ENCODE measurements around the gene FGFR2.

The FGFR2 gene

DNA sequence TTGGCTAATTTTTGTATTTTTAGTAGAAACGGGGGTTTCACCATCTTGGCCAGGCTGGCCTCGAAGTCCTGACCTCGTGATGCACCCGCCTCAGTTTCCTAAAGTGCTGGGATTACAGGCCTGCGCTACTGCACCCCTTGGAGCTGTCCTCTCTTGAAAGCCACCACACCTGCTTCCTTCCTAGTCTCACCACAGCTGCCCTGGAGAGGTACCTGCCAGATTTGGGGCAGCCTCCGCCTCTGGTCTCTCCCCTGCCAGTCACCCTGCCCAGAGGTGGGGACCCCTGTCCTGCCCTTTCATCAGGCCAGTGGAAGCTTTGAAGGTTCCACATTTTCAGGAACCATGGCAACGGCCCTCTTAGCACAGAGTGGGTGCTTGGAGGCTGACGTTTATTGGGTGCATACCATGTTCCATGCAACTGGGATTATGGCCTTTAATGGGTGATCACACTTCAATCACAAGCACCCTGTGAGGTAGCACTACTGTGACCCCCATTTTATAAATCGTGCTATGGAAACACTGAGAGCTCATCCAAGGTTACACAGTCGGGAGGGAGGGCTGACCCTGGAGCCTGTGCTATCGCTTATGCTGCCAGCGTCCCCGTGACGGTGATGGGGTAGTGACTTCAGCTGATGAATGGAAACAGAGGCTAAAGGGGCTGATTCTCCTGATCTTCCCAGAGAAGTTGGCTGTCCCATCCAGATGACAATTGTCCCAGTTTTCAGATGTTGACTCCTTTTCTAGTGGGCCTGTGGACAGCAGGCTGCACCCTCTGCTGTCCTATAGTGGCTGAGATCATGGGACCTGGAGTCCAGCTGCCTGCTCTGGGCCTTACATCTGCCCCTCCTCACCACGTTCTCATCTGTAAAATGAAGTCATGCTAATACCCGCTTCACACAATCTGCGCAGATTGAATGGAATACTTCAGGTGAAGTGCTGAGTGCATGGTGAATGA, 11.5 kb upstream of the FGFR2 start:
- DNase-seq: no peak

DNA sequence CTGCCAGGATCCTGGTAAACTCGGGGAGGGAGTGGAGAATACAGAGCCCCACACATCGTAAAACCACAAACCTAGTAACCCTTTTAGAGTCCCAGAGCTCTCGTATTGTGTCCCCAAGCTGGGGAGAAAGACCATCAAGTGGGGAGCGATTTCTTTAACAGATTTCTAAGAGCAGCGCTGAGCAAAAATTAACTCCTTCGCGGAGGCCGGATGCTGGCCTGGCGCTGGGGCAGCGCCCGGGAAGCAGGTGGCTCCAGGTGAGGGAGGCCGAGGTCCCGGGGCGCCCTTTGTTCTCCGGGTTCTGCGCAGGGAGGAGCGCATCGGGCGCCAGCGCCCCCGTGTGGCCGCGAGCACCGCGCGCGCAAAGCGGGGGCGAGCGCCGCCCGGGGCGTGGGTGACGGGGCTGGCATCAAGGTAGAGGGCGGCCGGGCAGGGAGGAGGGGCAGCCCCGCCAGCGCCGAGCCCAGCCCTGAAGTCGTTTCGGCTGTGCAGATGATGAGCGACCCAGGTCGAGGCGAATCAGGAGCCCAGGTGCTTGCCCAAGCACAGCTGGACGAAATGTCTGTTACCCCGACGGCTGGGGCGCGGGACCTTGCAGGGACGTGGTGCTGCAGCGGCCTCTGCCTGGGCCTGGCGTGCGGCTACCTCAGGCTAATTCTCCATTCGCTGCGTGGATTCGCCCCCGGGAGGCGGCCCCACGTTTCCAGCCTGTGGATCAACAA, 10.4 kb upstream of the FGFR2 start:
- DNase-seq: peak; percentile 3

DNA sequence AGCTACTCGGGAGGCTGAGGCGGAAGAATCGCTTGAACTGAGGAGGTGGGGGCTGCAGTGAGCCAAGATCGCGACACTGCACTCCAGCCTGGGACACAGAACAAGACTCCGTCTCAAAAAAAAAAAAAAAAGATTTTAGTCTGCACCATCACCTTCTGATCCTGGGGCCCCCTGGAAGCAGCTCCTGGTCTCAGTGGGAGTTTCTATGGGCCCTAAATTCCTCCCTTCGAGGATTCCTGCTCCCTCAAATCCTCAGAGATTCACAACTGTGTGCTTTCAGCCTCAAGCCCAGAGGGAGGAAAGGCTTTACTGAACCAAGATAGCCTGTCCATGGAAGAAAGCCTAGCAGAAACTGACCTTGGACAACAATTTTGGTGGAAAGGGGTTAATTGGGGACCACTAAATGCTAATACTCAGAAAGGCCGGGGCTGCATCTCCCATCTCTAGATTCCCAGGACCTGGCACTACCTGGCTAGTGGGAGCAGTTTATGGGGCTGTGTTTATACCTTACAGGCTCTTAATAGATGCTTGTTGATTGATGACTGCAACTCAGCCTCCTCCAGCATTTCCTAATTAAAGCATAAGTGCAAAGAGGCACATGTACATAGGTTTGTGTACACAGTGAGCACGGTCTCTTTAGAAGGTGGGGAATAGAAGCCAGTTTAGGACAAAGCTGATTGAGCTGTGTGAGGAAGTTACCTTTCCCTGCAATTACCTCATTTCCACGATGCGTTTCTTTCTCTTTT, 9.2 kb upstream of the FGFR2 start:
- DNase-seq: no peak

DNA sequence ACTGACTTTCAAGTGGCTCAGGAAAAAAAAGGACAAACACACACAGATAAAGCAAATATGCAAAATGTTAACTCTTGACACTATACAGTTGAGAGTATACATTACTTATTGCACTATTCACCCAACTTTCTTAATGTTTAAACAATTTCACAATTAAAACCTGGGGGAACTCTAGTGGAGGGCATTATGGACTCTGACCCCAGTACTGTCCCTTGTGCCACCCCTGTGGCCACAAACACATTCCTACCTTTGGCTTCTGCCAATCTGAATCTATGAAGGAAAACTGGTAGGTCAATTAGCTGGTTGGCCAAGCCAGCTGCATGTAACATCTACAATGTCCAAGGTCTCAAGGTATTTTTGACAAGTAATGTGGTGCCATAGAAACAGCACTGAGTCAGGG, 7.5 kb upstream of the FGFR2 start:
- DNase-seq: no peak

DNA sequence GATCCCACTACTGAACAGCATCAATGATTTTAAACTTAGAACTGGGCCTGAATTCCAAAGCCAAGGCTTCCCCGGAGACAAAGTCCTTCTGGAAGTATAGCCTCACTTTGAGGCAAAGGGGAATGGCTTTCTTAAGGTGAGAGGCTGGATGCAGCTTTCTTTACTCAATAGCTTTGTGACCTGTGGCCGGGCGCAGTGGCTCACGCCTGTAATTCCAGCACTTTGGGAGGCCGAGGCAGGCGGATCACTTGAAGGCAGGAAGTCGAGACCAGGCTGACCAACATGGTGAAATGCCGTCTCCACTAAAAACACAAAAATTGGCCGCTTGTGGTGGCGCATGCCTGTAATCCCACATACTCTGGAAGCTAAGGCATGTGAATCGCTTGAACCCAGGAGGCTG, 3.2 kb upstream of the FGFR2 start:
- no peak for DNase-seq

DNA sequence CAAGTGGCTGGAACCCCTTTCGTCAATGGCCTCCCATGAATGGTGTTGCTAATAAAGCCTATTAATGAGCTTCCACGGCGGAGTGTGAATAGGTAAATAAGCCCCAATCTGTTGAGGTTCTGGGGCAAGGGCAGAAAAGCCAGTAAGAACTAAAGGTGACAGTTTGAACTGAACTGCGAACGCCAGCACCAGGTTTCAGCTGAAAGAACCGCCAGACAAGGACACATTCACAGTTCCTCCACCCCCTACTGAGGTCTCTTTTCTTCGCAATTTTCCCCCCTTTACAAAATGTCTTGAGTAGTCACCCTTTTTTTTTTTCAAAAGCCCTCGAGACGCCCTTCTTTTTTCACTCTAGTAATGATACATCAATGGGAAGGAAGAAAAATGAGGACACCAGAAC, 2.4 kb upstream of the FGFR2 start:
- DNase-seq: no peak

DNA sequence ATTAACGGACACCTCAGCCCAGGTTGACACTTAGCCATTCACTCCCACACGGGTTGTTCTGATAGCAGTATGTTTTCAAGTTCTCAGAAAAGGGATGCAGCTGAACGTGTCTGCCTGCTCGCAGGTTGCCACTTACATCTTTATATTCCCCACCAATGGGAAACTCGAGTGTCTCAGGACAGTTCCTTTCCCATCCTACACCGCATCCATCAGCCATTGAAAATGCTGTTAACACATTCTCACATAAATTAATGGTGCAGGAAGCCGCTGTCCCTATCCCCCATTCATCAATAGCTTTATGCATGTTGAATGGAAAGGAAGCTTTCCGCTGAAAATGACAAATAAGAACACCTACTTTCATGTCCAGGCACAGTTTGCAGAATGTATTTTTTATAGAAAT, 1.7 kb upstream of the FGFR2 start:
- DNase-seq: no peak

DNA sequence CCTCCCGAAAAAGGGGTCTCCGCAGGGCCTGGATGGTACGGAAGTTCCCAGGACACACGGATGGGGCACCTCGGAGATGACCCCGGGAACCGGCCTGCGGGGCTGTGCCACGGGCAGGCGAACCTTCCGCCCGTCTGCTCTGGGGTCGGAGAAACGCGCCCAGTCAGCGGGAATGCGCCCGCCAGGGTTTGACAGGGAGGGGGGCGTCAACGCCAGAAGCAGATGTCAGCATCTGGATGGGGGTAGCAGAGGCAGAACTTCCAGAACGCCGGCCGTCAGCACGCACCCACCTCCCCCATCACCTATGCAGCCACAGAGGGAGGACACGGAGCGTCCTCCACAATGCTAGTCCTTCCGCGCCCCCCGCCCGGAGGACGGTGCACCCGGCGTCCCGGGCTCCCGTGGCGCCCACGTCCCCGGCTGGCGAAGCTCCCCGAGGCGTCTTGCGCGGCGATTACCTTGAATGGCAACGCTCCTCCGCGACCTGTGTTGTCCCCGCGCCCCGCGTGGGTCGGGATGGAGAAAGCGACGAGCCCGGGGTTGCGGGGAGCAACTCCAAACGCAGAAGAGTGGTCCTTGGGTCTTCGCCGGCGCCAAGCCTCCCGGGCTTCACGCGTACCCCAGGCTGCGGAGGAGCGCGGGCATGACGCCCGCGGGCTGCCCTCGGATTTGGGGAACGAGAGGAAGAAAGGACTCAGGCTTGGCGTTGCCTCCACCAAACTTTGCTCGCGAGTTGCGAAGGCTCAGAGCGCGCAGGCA, 561 bp downstream of the FGFR2 start:
- DNase-seq: no peak

DNA sequence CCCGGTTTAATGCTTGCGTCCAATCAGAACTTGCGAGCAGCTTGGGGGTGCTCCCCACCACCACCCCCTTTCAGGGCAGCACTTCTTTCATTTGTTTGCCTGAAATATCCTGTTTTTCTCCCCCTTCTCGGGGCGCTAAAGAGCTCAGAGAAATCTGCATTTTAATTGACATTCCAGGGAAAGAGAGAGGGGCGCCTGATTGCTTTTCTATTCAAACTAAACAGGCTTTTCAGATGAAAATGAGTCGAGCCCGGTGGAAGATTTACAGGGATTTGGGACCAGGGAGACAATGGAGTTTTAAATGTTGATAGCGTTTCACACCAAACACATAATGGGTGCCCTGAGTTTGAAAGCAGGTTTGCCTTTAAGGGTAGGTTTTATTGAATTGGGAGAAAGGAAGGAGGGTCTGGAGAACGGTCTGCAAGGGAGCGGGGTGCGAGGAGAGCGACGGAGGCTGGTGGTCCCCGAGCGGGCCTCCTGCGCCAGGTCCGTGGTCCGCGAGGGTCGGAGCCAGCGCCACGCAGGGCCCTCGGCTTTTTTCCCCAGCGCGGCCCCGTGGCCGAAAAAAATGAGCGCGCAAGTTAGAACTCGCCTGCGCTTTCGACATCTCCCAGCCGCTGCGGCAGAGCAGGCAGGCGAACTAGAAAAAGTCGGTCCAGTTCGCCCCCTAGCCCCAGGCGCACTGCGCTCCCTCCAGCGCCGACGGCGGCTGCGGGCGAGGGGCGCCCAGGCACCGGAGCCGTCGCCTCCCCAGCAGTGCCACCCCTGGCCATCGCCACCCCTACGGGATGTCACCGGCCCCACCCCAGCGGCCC, 1.3 kb downstream of the FGFR2 start:
- no peak for DNase-seq

DNA sequence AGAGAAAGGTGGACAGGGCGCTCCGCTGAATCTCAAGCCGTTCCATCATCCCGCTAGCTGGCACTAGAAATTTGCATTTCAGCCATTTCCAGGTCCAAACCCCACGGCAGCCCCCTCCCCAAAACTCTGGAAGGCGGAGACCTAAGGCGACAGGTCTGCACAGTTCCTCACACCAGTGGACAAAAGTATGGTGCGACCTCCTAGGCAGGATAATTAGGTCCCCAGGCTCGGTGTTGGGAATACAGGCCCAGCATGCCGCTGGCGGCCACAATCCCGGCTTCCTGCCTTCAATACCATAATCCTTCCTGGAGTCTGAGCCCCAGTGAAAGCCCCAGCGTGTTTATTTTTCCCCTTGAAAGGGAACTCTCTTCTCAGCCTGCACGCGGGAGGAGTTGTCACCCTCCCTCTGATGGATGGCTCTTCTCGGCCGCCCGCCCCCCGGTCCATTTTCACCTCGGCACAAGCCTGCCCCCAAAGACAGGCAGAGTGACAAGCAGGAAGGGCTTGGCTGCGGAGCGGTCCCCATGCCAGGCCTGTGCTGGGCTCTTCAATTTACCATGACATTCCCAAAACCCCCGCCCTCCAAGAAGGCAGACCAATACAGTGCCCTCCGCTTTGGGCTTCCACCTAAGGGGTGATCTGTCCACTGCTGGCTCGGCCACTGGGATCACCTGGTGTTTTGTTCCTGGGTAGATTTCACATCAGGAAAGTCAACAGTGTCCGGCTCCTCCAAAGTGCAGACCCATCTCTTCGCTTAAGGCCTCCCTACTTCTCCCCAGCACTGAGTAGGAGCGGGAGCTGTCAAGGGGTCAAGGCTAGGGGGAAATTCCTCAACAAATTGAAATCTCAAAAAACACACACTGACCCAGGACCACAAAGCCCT, 2.2 kb downstream of the FGFR2 start:
- DNase-seq: no peak

DNA sequence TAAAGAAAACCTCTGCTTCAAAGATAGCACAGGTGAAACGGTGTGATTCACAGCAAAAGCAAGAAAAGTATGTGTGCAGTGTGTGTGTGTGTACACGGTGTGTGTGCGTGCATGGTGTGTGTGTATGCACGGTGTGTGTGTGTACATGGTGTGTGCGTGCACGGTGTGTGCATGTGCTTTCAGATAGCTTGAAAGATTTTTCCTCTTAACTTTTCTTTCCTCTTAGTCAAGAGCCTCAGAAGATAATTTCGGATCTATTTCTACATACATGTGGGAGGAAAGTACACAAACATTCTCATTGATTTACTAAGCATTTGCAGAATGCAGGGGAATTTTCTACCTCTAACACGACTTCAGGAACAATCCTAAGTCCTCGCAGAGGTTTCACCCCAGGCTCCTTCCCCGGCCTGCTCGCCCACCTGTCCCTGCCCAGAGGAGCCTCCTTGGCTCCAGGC, 2.9 kb downstream of the FGFR2 start:
- DNase-seq: no peak

DNA sequence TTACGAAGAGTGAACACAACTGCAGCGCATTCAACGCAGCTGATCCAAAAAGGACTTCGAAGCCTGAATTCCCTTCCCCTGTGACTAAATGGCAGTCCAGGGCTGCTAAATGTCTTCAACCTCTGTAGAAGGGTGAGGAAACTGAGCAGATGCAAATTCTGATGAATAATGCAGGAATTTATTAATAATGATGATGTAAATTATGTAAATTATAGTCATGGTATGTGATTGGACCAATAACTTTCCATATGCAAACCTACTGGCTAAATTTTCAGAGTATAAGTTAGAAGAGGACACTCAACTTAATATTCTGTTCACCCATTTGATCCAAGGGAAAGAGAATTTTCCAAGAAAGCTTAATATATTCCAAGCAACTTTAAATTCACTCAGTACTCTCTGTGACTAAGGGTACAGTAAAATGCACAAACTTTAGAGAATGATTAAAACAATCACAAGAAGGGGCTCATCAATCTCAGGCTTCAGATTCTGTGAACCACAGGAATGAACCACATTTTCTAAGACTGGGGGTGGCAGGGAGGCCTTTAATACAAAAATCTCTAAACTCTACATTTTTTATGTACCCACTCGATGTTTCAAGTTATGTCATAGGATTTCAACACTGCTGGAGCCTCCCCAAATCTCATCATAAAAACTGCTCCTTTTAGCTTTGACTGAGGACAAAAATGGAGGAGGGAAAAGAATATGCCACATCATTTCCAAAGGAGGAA, 3.5 kb downstream of the FGFR2 start:
- no peak for DNase-seq

DNA sequence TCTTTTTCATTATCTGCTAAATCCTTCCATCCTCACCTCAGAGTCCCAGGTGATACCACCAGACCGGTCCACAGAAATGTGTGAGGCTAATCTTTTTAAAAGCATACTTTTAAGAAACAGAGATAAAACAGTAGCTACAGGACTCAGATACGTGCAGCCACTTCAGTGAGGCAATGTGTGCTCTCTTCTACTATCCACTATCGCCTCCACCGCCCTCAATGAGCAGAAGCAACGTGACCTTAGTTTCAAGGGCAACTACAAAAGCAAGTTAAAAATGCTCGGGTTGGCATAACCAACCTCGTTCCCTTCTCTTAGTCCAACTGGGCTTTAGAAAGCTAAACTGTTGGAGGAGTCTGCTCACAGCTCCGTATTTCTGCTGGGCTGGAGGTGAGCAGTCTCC, 4.2 kb downstream of the FGFR2 start:
- DNase-seq: no peak

DNA sequence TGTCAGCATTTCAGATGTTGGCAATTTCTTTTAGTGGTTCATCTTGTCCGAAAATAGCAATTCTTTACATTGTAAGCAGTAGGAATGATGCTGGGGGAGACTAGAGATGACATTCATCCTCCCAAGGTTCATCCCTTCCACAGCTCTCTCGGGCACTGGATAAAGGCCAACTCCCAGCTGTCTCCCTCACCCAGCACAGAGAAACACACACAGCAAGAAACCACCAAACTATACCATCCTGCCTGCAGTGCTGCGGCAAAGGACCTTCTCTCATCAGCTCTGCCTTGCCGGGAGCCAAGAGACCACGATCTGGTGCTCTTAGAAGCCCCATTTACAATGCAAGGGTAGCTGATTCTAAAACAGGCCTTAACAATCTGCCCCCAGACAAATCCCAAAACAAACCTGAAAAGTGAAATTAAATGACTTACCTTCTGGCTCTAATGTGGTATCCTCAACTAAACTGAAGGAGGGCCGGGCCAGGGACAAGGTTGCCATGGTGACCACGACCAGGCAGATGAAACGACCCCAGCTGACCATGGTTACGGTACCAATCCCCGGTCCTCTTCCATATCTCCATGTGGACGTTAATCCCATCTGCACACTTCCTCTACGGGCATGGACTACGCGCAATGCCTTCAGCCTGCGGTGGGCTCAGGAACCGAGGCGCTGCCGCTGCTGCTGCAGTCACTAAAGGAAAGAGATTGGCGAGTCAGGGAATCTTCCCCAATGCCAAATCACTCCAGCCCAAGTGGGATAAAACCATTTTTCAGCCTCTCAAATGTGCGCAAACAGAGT, 4.8 kb downstream of the FGFR2 start:
- DNase-seq: no peak

DNA sequence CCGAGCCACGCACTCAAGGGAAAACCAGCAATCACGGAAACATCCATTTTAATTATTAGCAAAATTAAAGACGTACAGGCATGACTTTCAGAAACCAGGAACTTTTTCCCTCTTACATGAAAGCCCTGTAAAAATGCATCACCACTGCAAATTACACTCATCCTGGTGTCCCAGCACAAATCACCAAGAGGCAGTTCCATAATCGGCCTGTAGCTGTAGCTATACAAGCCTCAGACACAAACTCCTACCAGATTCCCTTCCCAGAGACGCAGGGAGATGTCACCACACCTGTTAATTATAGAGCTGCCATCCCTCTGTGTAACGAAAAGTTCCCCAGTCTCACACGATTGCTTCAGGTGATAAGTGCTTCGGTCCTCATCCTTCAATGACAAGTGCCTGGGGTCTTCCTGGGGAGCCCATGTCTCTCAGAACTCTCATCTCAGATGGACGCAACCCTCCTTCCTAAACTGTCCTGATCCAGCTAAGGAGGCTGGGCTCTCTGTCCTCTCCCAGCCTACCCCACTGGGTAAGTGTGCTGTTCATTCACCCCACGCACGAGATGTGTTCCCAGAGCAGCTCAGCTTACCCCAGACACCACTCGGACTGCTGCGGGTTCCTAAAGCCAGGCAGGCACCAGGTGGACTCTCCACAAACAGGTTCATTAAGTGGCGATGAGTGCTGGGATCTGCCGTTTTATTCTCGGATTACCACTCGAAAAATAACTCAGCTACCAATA, 5.9 kb downstream of the FGFR2 start:
- no peak for DNase-seq

DNA sequence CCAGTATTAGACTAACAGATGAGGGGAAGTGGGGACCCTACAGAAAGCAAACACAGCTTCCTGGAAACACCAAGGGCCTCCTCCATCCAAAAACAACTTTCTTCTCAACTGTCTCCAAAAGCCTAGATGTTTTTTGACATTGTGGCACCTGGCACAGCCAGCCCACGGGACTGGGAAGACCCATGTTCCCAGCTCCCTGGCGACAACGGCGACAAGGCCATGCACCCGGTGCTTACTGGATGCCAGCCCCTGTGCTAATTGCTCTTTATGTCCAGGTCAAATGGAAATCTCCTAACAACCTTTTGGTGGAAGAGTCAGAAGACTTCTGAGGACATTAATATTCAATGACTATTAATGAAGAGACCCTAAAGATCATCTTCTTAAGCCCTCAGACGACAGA, 7.1 kb downstream of the FGFR2 start:
- DNase-seq: no peak

DNA sequence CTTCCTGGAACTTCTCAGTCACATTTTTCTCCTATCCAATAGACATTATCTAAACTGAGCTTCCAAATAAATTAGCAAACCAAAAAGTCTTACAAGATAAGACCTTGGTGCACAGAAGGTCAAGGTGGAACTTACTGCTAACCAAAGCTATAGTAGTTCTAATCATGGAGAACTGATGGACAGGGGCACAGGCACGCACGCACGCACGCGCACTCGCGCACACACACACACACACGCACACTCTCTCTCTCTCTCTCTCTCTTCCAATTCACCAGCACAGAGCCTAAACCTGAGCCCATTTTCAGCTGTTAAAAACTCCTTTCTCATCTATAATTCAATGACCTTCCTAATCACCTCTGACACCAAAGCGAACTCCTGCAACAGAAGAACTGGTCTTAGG, 7.5 kb downstream of the FGFR2 start:
- no peak for DNase-seq

DNA sequence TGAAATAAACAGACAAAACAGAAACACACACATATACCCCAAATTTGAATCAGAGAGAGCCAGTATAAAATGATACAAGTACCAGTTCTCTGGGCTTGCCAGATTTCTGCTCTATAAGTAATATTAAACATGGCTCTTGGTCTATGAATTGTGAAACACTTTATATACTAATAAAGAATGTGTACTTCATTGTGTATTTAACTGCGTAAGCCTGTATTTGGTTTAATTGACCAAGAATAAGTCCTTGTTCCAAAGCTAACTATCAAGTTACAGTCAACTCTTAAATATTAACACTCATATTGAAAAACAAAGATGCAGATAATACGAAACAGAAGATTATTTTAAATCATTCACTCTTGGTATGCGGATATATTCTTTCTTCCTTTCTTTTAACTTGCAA, 8.7 kb downstream of the FGFR2 start:
- no peak for DNase-seq

Data from CD4-positive, alpha-beta T cell treated with Interleukin-21 for 1 hour (primary cell).